ENCODE data around the gene FSHR. TPM values are rescaled to one million over a fixed set of nuclear protein-coding genes. Genes with fewer than 3 reads are reported as not detected.

The FSHR gene
- total RNA-seq, 1 experiment from 2014 or later: not detected

GRCh38 chr2:48965204-48965603 lies 189.1 kb downstream of the FSHR start:
- no peak for DNase-seq (ENCODE audit: low read depth)

DNA sequence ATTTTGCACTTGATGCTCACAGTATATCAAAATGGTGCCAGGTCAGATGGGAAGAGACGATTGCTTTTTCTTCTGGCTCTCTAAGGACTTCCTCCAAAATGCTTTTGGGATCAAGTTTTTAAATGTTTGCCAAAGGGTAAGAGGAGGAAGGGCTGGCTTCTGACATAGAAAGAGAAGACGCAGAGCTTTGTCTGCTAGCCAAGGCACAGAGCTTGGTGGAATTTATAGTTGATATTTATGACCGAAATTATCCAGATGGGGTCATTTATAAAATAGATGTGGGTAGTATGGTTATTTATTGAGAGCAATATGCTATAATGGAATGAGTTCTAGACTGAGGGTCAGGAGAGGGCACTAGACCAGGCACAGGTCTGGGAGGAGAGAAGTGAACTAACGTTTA lies 193.3 kb downstream of the FSHR start:
- no peak for DNase-seq (ENCODE audit: low read depth)

DNA sequence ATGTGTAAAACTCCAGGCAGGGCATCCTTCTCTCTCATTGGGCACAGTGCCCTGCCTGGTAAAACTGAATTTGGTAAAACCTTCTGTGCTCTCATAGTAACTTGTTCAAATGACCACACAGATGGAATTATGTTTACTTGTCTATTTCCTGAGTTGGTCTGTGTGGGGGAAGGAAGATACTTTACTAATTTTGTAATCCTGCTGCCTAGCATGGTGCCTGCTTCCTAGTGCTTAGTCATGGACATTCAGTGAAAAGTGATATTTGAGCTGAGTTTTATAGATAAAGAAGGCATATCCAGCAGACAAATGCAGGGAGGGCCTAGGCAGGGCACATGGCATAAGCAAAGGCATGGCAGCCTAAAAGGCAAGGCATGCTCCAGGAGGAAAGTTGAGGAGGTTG lies 199.4 kb downstream of the FSHR start:
- DNase-seq (ENCODE audit: low read depth): no peak

- no peak for DNase-seq (ENCODE audit: low read depth)
Observed at GRCh38 chr2:48954311-48954710, 200.0 kb downstream of the FSHR start.

DNA sequence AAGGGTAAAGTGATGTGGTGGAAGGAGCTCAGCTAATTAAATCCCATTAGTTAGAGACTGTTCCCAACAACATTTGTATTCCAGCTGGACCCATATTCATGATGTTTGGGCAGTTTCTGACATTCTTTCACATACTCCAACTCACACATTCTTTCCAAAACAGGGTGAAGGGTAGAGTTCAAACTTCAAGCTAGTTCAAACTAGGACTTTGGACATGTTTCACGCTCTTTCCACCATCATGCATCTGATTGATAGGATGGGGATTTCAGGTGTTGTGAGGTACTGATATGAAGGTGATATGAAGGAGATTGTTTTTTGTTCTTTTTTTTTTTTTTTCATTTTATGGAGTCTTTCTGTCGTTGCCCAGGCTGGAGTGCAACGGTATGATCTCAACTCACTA lies 201.7 kb downstream of the FSHR start:
- DNase-seq (ENCODE audit: low read depth): no peak

DNA sequence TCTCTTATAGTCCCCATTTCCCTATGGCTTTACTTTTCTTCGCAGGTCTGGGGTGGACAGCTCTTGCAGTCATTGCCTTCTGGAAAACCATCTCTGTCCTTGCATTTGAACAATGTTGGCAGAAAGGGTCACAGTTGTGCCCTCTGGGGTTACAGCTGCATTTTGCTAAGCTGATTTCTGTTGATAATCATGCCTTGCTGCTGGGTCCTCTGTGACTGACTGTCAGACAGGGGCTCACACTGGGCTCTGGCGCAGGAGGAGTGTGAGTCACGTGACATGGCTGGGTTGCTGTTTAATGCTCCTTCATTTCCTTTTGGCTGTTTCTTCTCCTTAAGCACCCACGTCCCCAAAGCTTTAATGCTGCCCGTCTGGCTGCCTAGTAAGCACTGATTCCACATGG lies 202.2 kb downstream of the FSHR start:
- DNase-seq (ENCODE audit: low read depth): no peak

- DNase-seq (ENCODE audit: low read depth): no peak
Observed at GRCh38 chr2:48948400-48949125, 205.8 kb downstream of the FSHR start.

DNA sequence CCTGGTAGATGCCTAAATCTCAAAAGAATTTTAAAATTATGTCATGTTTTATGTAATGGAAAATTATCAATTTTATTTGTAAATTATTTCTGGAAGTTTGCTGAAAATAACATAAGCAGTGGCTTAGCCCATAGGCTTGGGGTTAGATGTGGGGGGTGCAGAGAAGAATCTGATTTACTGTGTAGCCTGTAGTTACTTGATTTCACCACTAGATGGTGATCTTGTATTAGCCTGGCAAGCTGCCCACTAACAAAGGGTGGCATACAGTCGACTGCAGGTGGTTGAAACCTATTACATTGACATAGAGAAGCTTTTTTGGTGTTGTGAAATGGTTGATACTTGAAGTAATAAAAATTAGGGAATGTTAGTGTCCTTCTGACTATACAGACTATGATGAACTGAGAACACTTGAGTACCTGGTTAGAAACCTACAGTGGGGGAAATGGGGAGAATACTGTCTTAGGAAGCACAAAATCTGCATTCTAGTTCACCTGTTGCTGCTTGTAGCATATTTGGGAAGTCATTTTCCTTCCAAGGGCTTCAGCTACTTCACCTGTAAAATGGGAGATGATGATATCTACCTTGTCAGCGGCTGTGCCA lies 207.8 kb downstream of the FSHR start:
- peak; percentile 37 for DNase-seq (ENCODE audit: low read depth)

DNA sequence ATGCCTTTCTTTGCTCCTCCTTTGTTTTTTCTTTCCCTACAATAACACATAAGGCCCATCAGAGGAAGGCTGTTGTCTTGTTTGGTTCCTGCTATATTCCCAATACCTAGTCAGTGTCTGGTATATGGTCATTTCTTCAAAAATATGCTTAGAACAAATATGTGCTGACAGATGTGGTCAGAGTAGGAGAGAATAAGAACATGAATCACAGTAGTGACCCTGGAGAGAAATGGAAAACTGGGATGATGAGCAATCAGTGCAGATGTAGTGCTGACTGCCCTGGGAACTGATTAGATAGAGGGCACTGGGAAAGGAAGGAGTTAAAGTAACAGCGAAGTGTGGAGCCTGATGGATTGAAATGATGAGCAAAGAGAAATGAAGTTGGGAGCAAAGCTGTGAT lies 209.4 kb downstream of the FSHR start:
- peak; percentile 3 for DNase-seq (ENCODE audit: low read depth)

DNA sequence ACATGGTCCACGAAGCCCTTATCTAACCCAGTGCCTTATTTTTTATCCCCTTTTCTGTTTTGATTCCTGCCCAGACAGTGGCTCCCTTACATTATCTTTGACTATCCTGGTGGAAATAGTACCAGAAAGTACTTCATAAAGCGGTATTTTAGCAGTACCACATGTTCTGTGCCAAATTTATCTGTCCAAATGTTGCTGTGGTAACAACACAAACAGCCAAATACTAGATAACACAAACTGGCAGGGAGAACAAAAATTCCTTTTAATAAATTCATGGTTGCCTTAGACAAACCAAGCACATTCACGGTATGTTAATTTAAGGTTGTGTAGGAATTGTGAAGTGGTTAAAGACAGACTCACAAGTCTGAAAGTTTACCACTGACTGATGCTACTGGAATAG lies 210.9 kb downstream of the FSHR start:
- DNase-seq (ENCODE audit: low read depth): no peak

- DNase-seq (ENCODE audit: low read depth): no peak
Observed at GRCh38 chr2:48941908-48942307, 212.4 kb downstream of the FSHR start.

DNA sequence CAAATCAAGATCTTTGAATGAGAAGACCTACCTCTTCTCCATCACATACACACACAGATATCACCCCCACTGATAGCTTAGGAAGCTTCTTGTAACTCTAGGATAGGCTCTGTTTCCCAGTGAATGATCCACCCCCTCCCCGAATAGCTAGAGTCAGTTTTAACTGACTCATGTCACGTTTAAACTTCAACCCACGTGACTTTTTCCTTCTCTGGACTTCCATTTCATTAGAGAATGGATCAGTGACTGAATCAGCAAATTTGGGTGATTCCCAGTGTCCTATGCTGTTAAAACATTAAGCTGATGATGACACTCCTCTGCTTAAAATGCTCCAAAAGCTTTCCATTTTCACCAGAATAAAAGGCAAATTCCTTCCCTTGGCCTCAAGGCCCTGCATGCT lies 212.9 kb downstream of the FSHR start:
- no peak for DNase-seq (ENCODE audit: low read depth)

- no peak for DNase-seq (ENCODE audit: low read depth)
Observed at GRCh38 chr2:48940606-48941005, 213.7 kb downstream of the FSHR start.

DNA sequence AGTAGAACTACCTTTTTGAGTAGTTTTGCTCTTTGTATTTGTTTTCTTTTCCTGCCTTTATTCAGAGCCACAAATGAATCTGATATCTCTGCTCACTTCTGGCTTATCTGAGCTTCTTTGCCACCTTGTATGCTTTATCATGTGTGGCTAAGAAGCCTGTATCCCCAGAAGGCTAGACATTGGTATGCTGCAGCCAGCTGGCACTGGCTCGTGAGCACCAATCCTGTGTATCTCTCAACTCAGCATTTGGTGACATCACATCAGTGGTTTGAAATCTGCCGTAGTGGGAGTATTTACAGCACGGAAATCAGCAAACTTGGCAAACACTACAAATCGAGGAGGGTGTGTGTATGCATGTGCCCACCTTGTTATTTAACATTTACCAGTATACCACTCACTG lies 215.1 kb downstream of the FSHR start:
- no peak for DNase-seq (ENCODE audit: low read depth)

DNA sequence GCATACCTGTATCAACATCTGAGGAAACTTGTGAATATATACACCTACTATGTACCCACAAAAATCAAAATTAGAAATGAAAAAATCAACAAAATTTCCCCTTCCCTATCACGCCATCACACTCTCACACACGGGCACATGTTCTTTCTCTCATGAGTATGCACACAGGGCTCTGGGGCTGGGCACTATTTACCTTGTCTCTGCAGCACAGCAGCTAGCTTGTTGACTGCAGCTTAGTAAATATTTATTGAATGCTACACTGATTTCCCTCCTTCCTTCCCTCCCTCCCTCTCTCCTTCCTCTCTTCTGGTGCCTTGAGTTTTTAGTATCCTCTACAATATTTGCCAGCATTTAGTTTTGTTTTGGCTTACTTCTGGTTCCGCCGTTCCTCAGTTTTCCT lies 216.1 kb downstream of the FSHR start:
- DNase-seq (ENCODE audit: low read depth): no peak

DNA sequence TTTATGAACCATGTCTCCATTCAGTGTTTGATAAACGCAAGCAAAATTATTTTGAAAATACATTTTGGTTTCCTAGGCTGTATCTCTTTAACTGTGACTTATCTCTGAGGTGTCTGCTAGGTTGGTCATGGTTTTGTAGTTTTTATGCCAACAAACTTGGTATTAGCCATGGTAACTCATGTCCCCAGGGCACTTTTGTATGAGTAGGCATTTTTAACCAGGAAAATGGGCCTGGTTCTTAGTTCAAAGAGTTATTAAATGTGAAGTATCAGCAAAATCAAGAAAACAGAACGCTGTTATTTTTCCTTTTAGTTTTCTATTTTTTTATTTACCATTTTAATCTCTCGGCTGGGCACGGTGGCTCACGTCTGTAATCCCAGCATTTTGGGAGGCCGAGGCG lies 219.5 kb downstream of the FSHR start:
- DNase-seq (ENCODE audit: low read depth): no peak

DNA sequence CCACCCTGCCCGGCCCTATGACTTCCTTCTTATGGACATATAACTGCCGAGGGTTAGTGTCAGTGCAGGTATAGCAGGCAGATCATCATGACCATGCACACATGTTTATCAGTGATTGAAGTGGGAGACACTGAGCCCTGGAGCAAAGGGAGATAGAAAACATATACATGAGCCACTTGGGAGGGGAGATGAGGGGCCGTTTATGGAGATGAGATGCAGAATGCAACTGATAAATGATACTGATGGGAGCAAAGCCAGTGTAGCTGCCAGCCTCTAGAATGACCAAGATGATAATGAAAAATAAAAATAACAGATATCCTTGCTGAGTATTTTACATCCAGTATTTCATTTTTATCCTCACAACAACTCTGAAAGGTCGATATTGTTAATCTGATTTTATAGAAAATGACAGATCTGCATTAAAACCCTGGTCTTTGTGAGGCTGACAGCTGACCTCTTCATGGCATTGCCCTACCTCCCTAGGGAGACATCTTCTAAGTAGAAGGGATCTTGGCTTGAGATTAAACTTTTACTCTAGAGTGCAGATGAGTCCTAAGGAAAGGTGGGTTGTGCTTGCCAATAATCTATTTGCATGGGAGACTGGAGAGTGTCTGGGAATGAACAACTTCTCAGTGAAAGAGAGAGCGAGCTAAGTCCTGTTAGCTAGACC lies 220.4 kb downstream of the FSHR start:
- no peak for DNase-seq (ENCODE audit: low read depth)

DNA sequence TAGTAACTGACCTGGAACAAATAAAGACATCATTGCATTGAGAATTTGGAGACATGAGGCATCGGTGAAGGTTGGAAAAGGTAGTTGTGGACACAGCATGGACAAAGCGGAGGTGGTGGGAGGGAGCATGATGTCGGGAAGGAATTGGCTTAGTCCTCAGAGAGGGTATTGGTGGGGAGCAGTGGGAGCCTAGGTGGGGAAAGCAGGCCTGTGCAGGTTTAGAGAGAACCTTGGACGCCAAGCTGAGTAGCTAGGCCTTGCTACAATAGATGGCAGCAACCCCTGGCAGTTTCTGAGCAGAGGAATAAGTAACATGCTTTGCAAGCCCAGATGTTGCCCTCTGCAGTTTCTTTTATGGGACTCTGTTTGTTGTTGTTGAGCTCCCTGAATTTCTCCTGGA lies 221.6 kb downstream of the FSHR start:
- no peak for DNase-seq (ENCODE audit: low read depth)

GRCh38 chr2:48929571-48930301 lies 224.6 kb downstream of the FSHR start:
- no peak for DNase-seq (ENCODE audit: low read depth)

DNA sequence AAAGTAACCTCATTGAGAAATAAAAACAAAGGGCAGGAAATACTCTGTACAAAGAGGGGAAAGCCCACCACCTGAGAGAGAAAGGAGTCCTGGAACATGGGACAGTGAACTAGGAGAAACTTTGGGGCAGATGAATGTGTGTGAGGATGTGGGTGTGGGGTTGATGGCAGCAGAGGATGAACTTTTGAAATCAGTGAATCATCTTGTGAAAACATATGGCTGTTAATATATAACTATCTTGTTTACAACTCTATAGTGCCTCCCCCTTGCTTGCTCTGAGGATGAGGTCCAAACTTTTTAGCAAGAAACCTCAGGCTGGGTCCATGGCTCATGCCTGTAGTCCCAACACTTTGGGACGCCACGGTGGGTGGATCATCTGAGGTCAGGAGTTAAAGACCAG lies 227.0 kb downstream of the FSHR start:
- DNase-seq (ENCODE audit: low read depth): no peak

GRCh38 chr2:48915884-48916283 lies 238.4 kb downstream of the FSHR start:
- DNase-seq (ENCODE audit: low read depth): no peak

DNA sequence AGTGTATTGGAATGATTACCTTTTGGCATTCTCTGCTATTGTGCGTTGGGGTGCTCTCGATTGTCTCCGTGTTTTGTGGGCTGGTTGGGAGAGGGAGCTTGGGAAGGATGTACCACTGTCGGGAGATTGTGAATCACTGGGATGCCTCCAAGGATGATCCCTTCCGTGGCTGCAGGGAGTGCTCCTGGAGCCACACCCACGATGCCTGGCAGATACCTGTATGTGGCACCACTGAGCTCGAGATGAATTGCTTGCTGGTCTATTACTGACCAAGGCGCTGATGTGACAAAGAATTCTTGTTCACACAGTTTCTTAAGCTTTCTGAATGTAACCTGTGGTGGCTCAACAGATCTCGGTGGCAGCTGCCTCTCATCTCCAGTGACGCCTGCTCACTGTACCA lies 239.1 kb downstream of the FSHR start:
- DNase-seq (ENCODE audit: low read depth): no peak
